Smooth muscle cell (in vitro differentiated cells): ENCODE results near the gene RELL2. TPM values are rescaled to one million over a fixed set of nuclear protein-coding genes. Genes with fewer than 3 reads are reported as not detected.

Experiments
- DNase-seq: peaks from one replicate; lab custom pipeline; 2025; ENCODE audit not compliant: unreplicated experiment; lab: John Stamatoyannopoulos, UW
- H2AFZ ChIP-seq: fragments of 200-600 bp; sonication (generic); 2 replicates; pipeline ENCODE4 v1.6.0; 2016; ENCODE audit warnings: antibody characterized with exemption, low read depth, mild to moderate bottlenecking
- H3F3A ChIP-seq: fragments of 200-600 bp; sonication (generic); 2 replicates; pipeline ENCODE4 v1.6.0; 2017; ENCODE audit warnings: antibody characterized with exemption, low read depth
- H3K27ac ChIP-seq: fragments of 200-600 bp; sonication (generic); 2 replicates; pipeline ENCODE4 v1.5.1; 2016; ENCODE audit warnings: low read depth, mild to moderate bottlenecking
- H3K27me3 ChIP-seq: fragments of 200-600 bp; sonication (generic); 2 replicates; pipeline ENCODE4 v1.6.1; 2016; ENCODE audit warnings: low read depth, mild to moderate bottlenecking
- H3K36me3 ChIP-seq: fragments of 200-600 bp; sonication (generic); 2 replicates; pipeline ENCODE4 v1.5.1; 2016; ENCODE audit warnings: low read depth
- H3K4me1 ChIP-seq: fragments of 200-600 bp; sonication (generic); 2 replicates; pipeline ENCODE4 v1.5.1; 2016; ENCODE audit warnings: low read depth
- H3K4me2 ChIP-seq: fragments of 200-600 bp; sonication (generic); 2 replicates; pipeline ENCODE4 v1.6.0; 2016; ENCODE audit warnings: mild to moderate bottlenecking
- H3K4me3 ChIP-seq: fragments of 200-600 bp; sonication (generic); 2 replicates; pipeline ENCODE4 v1.5.1; 2016; ENCODE audit warnings: mild to moderate bottlenecking
- H3K79me2 ChIP-seq: fragments of 200-600 bp; sonication (generic); 2 replicates; pipeline ENCODE4 v1.6.0; 2016; ENCODE audit warnings: low read depth, mild to moderate bottlenecking
- H3K9ac ChIP-seq: fragments of 200-600 bp; sonication (generic); 2 replicates; pipeline ENCODE4 v1.6.0; 2016; ENCODE audit warnings: low read depth
- H3K9me3 ChIP-seq: fragments of 200-600 bp; sonication (generic); replicated peaks from 2 replicates; pipeline ENCODE4 v1.5.1; 2016; ENCODE audit warnings: low read depth
- H4K20me1 ChIP-seq: fragments of 200-600 bp; sonication (generic); 2 replicates; pipeline ENCODE4 v1.6.0; 2016; ENCODE audit warnings: low read depth
- CTCF ChIP-seq: fragments of 200-600 bp; sonication (generic); IDR thresholded peaks from 2 replicates; pipeline ENCODE4 v1.5.1; 2017; ENCODE audit warnings: borderline replicate concordance, mild to moderate bottlenecking, antibody characterized with exemption; ENCODE audit not compliant: insufficient read depth, poor library complexity, severe bottlenecking
- WGBS: methylation state at CpG from one replicate; pipeline ENCODE4 v1.1.7; 2016; ENCODE audit warnings: low lambda C conversion rate; 5-methylcytosine and 5-hydroxymethylcytosine counted together
- polyA plus RNA-seq: library from polyadenylated mRNA; unstranded; fragments of >200 nt; fragmentation: Nextera tagmentation; extraction: Ambion mirVana; gene quantifications from 2 replicates; pipeline ENCODE4 v1.2.1, GENCODE V29; 2016
- total RNA-seq: library from RNA; depleted of rRNA; stranded (reverse); fragments of >200 nt; gene quantifications from 2 replicates; pipeline ENCODE4 v1.2.3, GENCODE V29; 2014

RELL2 gene
- total and polyA plus RNA-seq, 2 experiments from 2014 or later: 4.2 to 8.7 TPM

- Histone ChIP-seq H3K9ac (no peak overlapping the region), H4K20me1 (no peaks in the 10 kb centered on the region), H3K27ac (no peak overlapping the region), H3F3A (no peaks in the 10 kb centered on the region), H3K79me2 (no peaks in the 10 kb centered on the region), H3K36me3 (no peaks in the 10 kb centered on the region), H3K9me3 (no peaks in the 10 kb centered on the region), H3K27me3 (no peaks in the 10 kb centered on the region), H3K4me2 (no peak overlapping the region), H3K4me1 (no peaks in the 10 kb centered on the region), H2AFZ (no peak overlapping the region), H3K4me3 (no peak overlapping the region)
- no peak for TF ChIP-seq CTCF
- no peak for DNase-seq
- 90% methylated on average over 16 of the region's 19 CpGs for WGBS
These were observed 36.3 kb downstream of the RELL2 start for GRCh38 chr5:141672841-141673813.

- Histone ChIP-seq H3K4me1 (no peaks in the 10 kb centered on the region), H3K4me3 (no peak overlapping the region), H3K27me3 (no peaks in the 10 kb centered on the region), H3K4me2 (no peak overlapping the region), H3K9me3 (no peaks in the 10 kb centered on the region), H3K27ac (no peak overlapping the region), H3K36me3 (no peaks in the 10 kb centered on the region), H3F3A (no peaks in the 10 kb centered on the region), H2AFZ (no peak overlapping the region), H3K79me2 (no peaks in the 10 kb centered on the region), H4K20me1 (no peaks in the 10 kb centered on the region), H3K9ac (no peak overlapping the region)
- no peak for DNase-seq
- 70% methylated on average over 5 of the region's 5 CpGs for WGBS
- no peak for TF ChIP-seq CTCF
These were observed 38.0 kb downstream of the RELL2 start for GRCh38 chr5:141674747-141675146.

GRCh38 chr5:141675672-141676071, 38.9 kb downstream of the RELL2 start:
- Histone ChIP-seq H3K27me3 (no peaks in the 10 kb centered on the region), H3K36me3 (no peaks in the 10 kb centered on the region), H3K9me3 (no peaks in the 10 kb centered on the region), H3K9ac (no peak overlapping the region), H3K4me3 (no peak overlapping the region), H3K79me2 (no peaks in the 10 kb centered on the region), H3K4me2 (no peak overlapping the region), H3K27ac (no peak overlapping the region), H2AFZ (no peak overlapping the region), H4K20me1 (no peaks in the 10 kb centered on the region), H3F3A (no peaks in the 10 kb centered on the region), H3K4me1 (peaks cover 3% of the 10 kb centered on the region)
- WGBS: 96% methylated on average over 4 of the region's 4 CpGs
- DNase-seq: no peak
- no peak for TF ChIP-seq CTCF
